Transverse colon (tissue), 3 donors: ENCODE measurements around the gene PCDHA1.

Experiments
- POLR2A ChIP-seq: fragments of 450-650 bp; IDR thresholded peaks from one replicate; pipeline ENCODE4 v1.6.1; 2016; ENCODE audit warnings: antibody characterized with exemption, mild to moderate bottlenecking, moderate library complexity
- TF ChIP-seq, protein P1 (sequence below), 5 experiments: fragments of 200-600 bp in 3 of 5; fragments of 450-650 bp in 2 of 5; sonication (generic) in 3 of 5; IDR thresholded peaks; 1 replicate in 2 of 5; 2 replicates in 3 of 5; pipeline ENCODE4 v1.5.1; 2016 to 2017; ENCODE audit warnings: antibody characterized with exemption in 5 of 5, inconsistent platforms in 3 of 5, mild to moderate bottlenecking in 2 of 5, moderate library complexity in 1 of 5

DNA sequence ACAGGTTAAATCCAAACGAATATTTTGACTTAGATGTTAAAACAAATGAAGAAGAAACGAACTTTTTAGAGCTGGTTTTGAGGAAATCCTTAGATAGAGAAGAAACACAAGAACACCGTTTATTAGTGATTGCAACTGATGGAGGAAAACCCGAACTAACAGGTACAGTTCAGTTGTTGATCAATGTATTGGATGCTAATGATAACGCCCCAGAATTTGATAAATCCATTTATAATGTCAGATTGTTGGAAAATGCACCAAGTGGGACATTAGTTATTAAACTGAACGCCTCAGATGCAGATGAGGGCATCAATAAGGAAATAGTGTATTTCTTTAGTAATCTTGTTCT lies 36.3 kb downstream of the PCDHA1 start:
- TF ChIP-seq, protein P1, sequence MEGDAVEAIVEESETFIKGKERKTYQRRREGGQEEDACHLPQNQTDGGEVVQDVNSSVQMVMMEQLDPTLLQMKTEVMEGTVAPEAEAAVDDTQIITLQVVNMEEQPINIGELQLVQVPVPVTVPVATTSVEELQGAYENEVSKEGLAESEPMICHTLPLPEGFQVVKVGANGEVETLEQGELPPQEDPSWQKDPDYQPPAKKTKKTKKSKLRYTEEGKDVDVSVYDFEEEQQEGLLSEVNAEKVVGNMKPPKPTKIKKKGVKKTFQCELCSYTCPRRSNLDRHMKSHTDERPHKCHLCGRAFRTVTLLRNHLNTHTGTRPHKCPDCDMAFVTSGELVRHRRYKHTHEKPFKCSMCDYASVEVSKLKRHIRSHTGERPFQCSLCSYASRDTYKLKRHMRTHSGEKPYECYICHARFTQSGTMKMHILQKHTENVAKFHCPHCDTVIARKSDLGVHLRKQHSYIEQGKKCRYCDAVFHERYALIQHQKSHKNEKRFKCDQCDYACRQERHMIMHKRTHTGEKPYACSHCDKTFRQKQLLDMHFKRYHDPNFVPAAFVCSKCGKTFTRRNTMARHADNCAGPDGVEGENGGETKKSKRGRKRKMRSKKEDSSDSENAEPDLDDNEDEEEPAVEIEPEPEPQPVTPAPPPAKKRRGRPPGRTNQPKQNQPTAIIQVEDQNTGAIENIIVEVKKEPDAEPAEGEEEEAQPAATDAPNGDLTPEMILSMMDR (IDR thresholded peaks at IDR 0.05) = no peak
- TF ChIP-seq POLR2A = no peak
